ENCODE measurements around the gene SLC9C2.

- TF ChIP-seq REST (IDR thresholded peaks at IDR 0.05; ENCODE audit: low read depth, low read length) (no peak), MEF2A (IDR thresholded peaks at IDR 0.05; ENCODE audit: borderline replicate concordance, low read depth) (no peak), ELF1 (IDR thresholded peaks at IDR 0.05) (no peak), TAF1 (IDR thresholded peaks at IDR 0.05; ENCODE audit: borderline replicate concordance, low read depth, low read length) (no peak), POLR2AphosphoS5 (IDR thresholded peaks at IDR 0.05; ENCODE audit: low read depth, low read length) (no peak)
- TF ChIP-seq, protein P1, sequence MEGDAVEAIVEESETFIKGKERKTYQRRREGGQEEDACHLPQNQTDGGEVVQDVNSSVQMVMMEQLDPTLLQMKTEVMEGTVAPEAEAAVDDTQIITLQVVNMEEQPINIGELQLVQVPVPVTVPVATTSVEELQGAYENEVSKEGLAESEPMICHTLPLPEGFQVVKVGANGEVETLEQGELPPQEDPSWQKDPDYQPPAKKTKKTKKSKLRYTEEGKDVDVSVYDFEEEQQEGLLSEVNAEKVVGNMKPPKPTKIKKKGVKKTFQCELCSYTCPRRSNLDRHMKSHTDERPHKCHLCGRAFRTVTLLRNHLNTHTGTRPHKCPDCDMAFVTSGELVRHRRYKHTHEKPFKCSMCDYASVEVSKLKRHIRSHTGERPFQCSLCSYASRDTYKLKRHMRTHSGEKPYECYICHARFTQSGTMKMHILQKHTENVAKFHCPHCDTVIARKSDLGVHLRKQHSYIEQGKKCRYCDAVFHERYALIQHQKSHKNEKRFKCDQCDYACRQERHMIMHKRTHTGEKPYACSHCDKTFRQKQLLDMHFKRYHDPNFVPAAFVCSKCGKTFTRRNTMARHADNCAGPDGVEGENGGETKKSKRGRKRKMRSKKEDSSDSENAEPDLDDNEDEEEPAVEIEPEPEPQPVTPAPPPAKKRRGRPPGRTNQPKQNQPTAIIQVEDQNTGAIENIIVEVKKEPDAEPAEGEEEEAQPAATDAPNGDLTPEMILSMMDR (IDR thresholded peaks at IDR 0.05) = no peak
Observed at GRCh38 chr1:173639102-173639501, 36.2 kb upstream of the SLC9C2 start.

All from SK-N-SH (cell line).